HepG2 (cell line): ENCODE data around the gene ZFHX3. TPM values are rescaled to one million over a fixed set of nuclear protein-coding genes. Genes with fewer than 3 reads are reported as not detected.

Experiments
- AHDC1 ChIP-seq: sonication (generic); formaldehyde crosslinking; IDR thresholded peaks from 2 replicates; pipeline ENCODE4 v1.5.1; 2020; ENCODE audit warnings: mild to moderate bottlenecking, missing genetic modification reagents, borderline replicate concordance
- ATAD3A ChIP-seq: sonication (generic); formaldehyde crosslinking; IDR thresholded peaks from 2 replicates; pipeline ENCODE4 v1.4.0; 2020; ENCODE audit warnings: missing genetic modification reagents
- CBX5 ChIP-seq: sonication (generic); formaldehyde crosslinking; IDR thresholded peaks from 2 replicates; pipeline ENCODE4 v1.4.0; 2020; ENCODE audit warnings: missing genetic modification reagents, borderline replicate concordance
- HOXD1 ChIP-seq: sonication (generic); formaldehyde crosslinking; IDR thresholded peaks from 2 replicates; pipeline ENCODE4 v1.5.0; 2020; ENCODE audit warnings: missing genetic modification reagents
- KLF12 ChIP-seq: sonication (generic); formaldehyde crosslinking; IDR thresholded peaks from 2 replicates; pipeline ENCODE4 v1.4.0; 2020; ENCODE audit warnings: missing genetic modification reagents, borderline replicate concordance
- MXD1 ChIP-seq: sonication (generic); formaldehyde crosslinking; IDR thresholded peaks from 2 replicates; pipeline ENCODE4 v1.4.0; 2020; ENCODE audit warnings: mild to moderate bottlenecking, missing genetic modification reagents
- POLR2A ChIP-seq, 2 experiments: IDR thresholded peaks; 2 replicates each; pipeline ENCODE4 v1.6.1; 2011; ENCODE audit warnings: low read depth in 2 of 2, low read length in 2 of 2, mild to moderate bottlenecking in 1 of 2, moderate library complexity in 1 of 2; ENCODE audit not compliant: insufficient read depth in 1 of 2
- RBFOX2 ChIP-seq: fragments of 200-400 bp; formaldehyde crosslinking; IDR thresholded peaks from 2 replicates; pipeline ENCODE4 v1.6.1; 2017; ENCODE audit warnings: low read depth, mild to moderate bottlenecking, low read length
- TFDP1 ChIP-seq: IDR thresholded peaks from 2 replicates; pipeline ENCODE4 v1.6.1; 2016; ENCODE audit warnings: missing compliant biosample characterization, missing genetic modification reagents, borderline replicate concordance
- TOPORS ChIP-seq: sonication (generic); formaldehyde crosslinking; IDR thresholded peaks from 2 replicates; pipeline ENCODE4 v1.8.0; 2023; ENCODE audit warnings: mild to moderate bottlenecking, missing genetic modification reagents
- XRCC5 ChIP-seq: fragments of 200-400 bp; formaldehyde crosslinking; optimal IDR thresholded peaks from 2 replicates; pipeline ENCODE3; 2017; ENCODE audit warnings: mild to moderate bottlenecking, low read length
- ZNF335 ChIP-seq: sonication (generic); formaldehyde crosslinking; IDR thresholded peaks from 2 replicates; pipeline ENCODE4 v1.4.0; 2020; ENCODE audit warnings: missing genetic modification reagents
- ZNF354B ChIP-seq: sonication (generic); formaldehyde crosslinking; IDR thresholded peaks from 2 replicates; pipeline ENCODE4 v1.8.0; 2022; ENCODE audit warnings: mild to moderate bottlenecking, missing genetic modification reagents
- ZNF362 ChIP-seq: sonication (generic); formaldehyde crosslinking; IDR thresholded peaks from 2 replicates; pipeline ENCODE4 v1.4.0; 2020; ENCODE audit warnings: missing genetic modification reagents, mild to moderate bottlenecking, borderline replicate concordance
- ZNF431 ChIP-seq: sonication (generic); formaldehyde crosslinking; IDR thresholded peaks from 2 replicates; pipeline ENCODE4 v1.9.0; 2022; ENCODE audit warnings: missing genetic modification reagents, low read depth, mild to moderate bottlenecking, borderline replicate concordance
- ZNF609 ChIP-seq: sonication (generic); formaldehyde crosslinking; IDR thresholded peaks from 2 replicates; pipeline ENCODE4 v1.4.0; 2020; ENCODE audit warnings: mild to moderate bottlenecking, missing genetic modification reagents, borderline replicate concordance
- ZNF660 ChIP-seq: sonication (generic); formaldehyde crosslinking; IDR thresholded peaks from 2 replicates; pipeline ENCODE4 v1.5.1; 2020; ENCODE audit warnings: mild to moderate bottlenecking, low read depth, missing genetic modification reagents, borderline replicate concordance
- polyA plus RNA-seq, 8 experiments: library from polyadenylated mRNA; depleted of rRNA in 3 of 8; stranded (reverse) in 7 of 8; unstranded in 1 of 8; fragments of >200 nt; fragmentation: Illumina TruSeq in 4 of 8; extraction: Trizol in 4 of 8; gene quantifications; 2 replicates each; pipeline versions ENCODE4 v1.2.1 to v1.2.3, GENCODE V29; 2011 to 2016; ENCODE audit warnings: low read depth in 4 of 8, missing spikeins in 1 of 8, mixed read lengths in 1 of 8; ENCODE audit not compliant: insufficient read depth in 1 of 8
- total RNA-seq, 5 experiments: library from RNA; depleted of rRNA; stranded (reverse); fragments of >200 nt; fragmentation: Illumina TruSeq; extraction: Trizol; gene quantifications; 2 replicates each; pipeline ENCODE4 v1.2.3, GENCODE V29; 2016; ENCODE audit warnings: low read depth in 1 of 5

Gene ZFHX3
- total and polyA plus RNA-seq, 2 of the 13 experiments (the other 11 are each of a cell fraction or from before 2014, with no cell fraction given): 5.0 to 6.0 TPM

GRCh38 chr16:72876981-72877373, 171.0 kb downstream of the ZFHX3 start (continued):
- no peak for TF ChIP-seq ZNF660 (CRISPR knock-in tag)
- TF ChIP-seq KLF12 (CRISPR knock-in tag): 0 out of 2 replicates have a peak, but pooled peaks have one; percentile 4
- no peak for TF ChIP-seq ZNF431 (CRISPR knock-in tag)
- TF ChIP-seq POLR2A (IDR thresholded peaks at IDR 0.05; ENCODE audit: insufficient read depth in 1 of 2, low read depth in 2 of 2, low read length in 2 of 2): peak in 1 of 2 experiments; percentile 36; a peak in 1 of 4 replicates
- TF ChIP-seq ZNF609: no peak
- TF ChIP-seq CBX5 (CRISPR knock-in tag): peak; percentile 3; the same call in 1 of the 2 replicates
- TF ChIP-seq RBFOX2: no peak
- no peak for TF ChIP-seq ZNF362 (CRISPR knock-in tag)
- no peak for TF ChIP-seq MXD1 (CRISPR knock-in tag)
- TF ChIP-seq HOXD1 (CRISPR knock-in tag): 0 out of 2 replicates have a peak, but pooled peaks have one; percentile 24
- TF ChIP-seq ZNF354B (CRISPR knock-in tag): peak; percentile 69; the same call in 1 of the 2 replicates
- no peak for TF ChIP-seq AHDC1
- no peak for TF ChIP-seq ZNF335
- TF ChIP-seq ATAD3A: no peak
- TF ChIP-seq TFDP1 (CRISPR knock-in tag): no peak
- peak; percentile 9 for TF ChIP-seq XRCC5
- 0 out of 2 replicates have a peak, but pooled peaks have one; percentile 11 for TF ChIP-seq TOPORS (CRISPR knock-in tag)
